ENCODE data around the gene ST6GAL2.

Gene ST6GAL2

GRCh38 chr2:106885971-106886915, at the start of gene ST6GAL2:
ST6GAL2 (minus strand) TSS chr2:106886167; CDS start chr2:106843977, 42,190 bp downstream.
- DNase-seq (ENCODE audit: insufficient read length, low spot score), result no peak
- no peak for FAIRE-seq

GRCh38 chr2:106932644-106933043, 46.7 kb upstream of the ST6GAL2 start:
- DNase-seq (ENCODE audit: insufficient read length, low spot score), result no peak
- FAIRE-seq, result no peak

GRCh38 chr2:106931717-106932335, 45.9 kb upstream of the ST6GAL2 start:
- DNase-seq (ENCODE audit: insufficient read length, low spot score) (no peak), FAIRE-seq (no peak)

GRCh38 chr2:106921451-106921850, 35.5 kb upstream of the ST6GAL2 start:
- FAIRE-seq (no peak), DNase-seq (ENCODE audit: insufficient read length, low spot score) (no peak)

GRCh38 chr2:106919012-106919411, 33.0 kb upstream of the ST6GAL2 start:
- FAIRE-seq, result no peak
- DNase-seq (ENCODE audit: insufficient read length, low spot score), result no peak

GRCh38 chr2:106904242-106904641, 18.3 kb upstream of the ST6GAL2 start:
- DNase-seq (ENCODE audit: insufficient read length, low spot score), result no peak
- FAIRE-seq, result no peak

GRCh38 chr2:106899786-106900530, 14.0 kb upstream of the ST6GAL2 start:
- FAIRE-seq (no peak), DNase-seq (ENCODE audit: insufficient read length, low spot score) (no peak)

- FAIRE-seq (no peak), DNase-seq (ENCODE audit: insufficient read length, low spot score) (no peak)
These were observed 8.6 kb upstream of the ST6GAL2 start for GRCh38 chr2:106894545-106894944.

GRCh38 chr2:106892048-106892447, 6.1 kb upstream of the ST6GAL2 start:
- no peak for FAIRE-seq
- DNase-seq (ENCODE audit: insufficient read length, low spot score), result no peak

- FAIRE-seq, result no peak
- no peak for DNase-seq (ENCODE audit: insufficient read length, low spot score)
These were observed 4.6 kb upstream of the ST6GAL2 start for GRCh38 chr2:106890606-106891005.

GRCh38 chr2:106886916-106887758, 1.2 kb upstream of the ST6GAL2 start:
- no peak for FAIRE-seq
- no peak for DNase-seq (ENCODE audit: insufficient read length, low spot score)

GRCh38 chr2:106885329-106885728, 638 bp downstream of the ST6GAL2 start:
- FAIRE-seq, result no peak
- no peak for DNase-seq (ENCODE audit: insufficient read length, low spot score)

- no peak for DNase-seq (ENCODE audit: insufficient read length, low spot score)
- FAIRE-seq, result no peak
These were observed 3.3 kb downstream of the ST6GAL2 start for GRCh38 chr2:106882673-106883072.

- FAIRE-seq (no peak), DNase-seq (ENCODE audit: insufficient read length, low spot score) (no peak)
These were observed 7.8 kb downstream of the ST6GAL2 start for GRCh38 chr2:106878206-106878605.

- FAIRE-seq, result no peak
- no peak for DNase-seq (ENCODE audit: insufficient read length, low spot score)
These were observed 9.3 kb downstream of the ST6GAL2 start for GRCh38 chr2:106876699-106877098.

- no peak for DNase-seq (ENCODE audit: insufficient read length, low spot score)
- no peak for FAIRE-seq
These were observed 16.3 kb downstream of the ST6GAL2 start for GRCh38 chr2:106869512-106870275.

GRCh38 chr2:106868275-106868674, 17.7 kb downstream of the ST6GAL2 start:
- FAIRE-seq (no peak), DNase-seq (ENCODE audit: insufficient read length, low spot score) (no peak)

GRCh38 chr2:106867196-106867953, 18.6 kb downstream of the ST6GAL2 start:
- no peak for DNase-seq (ENCODE audit: insufficient read length, low spot score)
- FAIRE-seq, result no peak

GRCh38 chr2:106866641-106867040, 19.3 kb downstream of the ST6GAL2 start:
- FAIRE-seq, result no peak
- DNase-seq (ENCODE audit: insufficient read length, low spot score), result no peak

All from GM19239 (cell line).